GM12878 (cell line): ENCODE measurements around the gene KLF6. TPM values are rescaled to one million over a fixed set of nuclear protein-coding genes. Genes with fewer than 3 reads are reported as not detected.

Source experiments
- BMI1 ChIP-seq: fragments of 450-650 bp; IDR thresholded peaks from 2 replicates; pipeline ENCODE4 v1.6.1; 2016; ENCODE audit warnings: mild to moderate bottlenecking, moderate library complexity, borderline replicate concordance
- BRCA1 ChIP-seq: IDR thresholded peaks from 2 replicates; pipeline ENCODE4 v1.6.1; 2011; ENCODE audit warnings: low read depth, low read length, improper control_type of control experiment
- CBX3 ChIP-seq: fragments of 200-600 bp; sonication (generic); IDR thresholded peaks from 2 replicates; pipeline ENCODE4 v1.6.1; 2016; ENCODE audit warnings: low read depth, borderline replicate concordance
- DPF2 ChIP-seq: fragments of 450-650 bp; IDR thresholded peaks from 2 replicates; pipeline ENCODE4 v1.6.1; 2017; ENCODE audit warnings: mild to moderate bottlenecking
- EP300 ChIP-seq, 2 experiments: fragments of 150-350 bp in 1 of 2; IDR thresholded peaks; 2 replicates each; pipeline ENCODE4 v1.6.1; 2011 to 2012; ENCODE audit warnings: low read depth in 2 of 2, low read length in 2 of 2, borderline replicate concordance in 1 of 2, improper control_type of control experiment in 1 of 2, inconsistent platforms in 1 of 2; ENCODE audit not compliant: control insufficient read depth in 1 of 2
- EZH2 ChIP-seq: IDR thresholded peaks from 2 replicates; pipeline ENCODE4 v1.6.1; 2012; ENCODE audit warnings: low read depth, mild to moderate bottlenecking, control low read depth, inconsistent platforms, low read length, borderline replicate concordance; ENCODE audit not compliant: control insufficient read depth
- HDAC2 ChIP-seq: fragments of 200-600 bp; sonication (generic); IDR thresholded peaks from 2 replicates; pipeline ENCODE4 v1.6.1; 2017
- IKZF2 ChIP-seq, 2 experiments: fragments of 450-650 bp; IDR thresholded peaks; 2 replicates each; pipeline ENCODE4 v1.6.1; 2017; ENCODE audit warnings: mild to moderate bottlenecking in 2 of 2, moderate library complexity in 2 of 2
- IRF3 ChIP-seq: fragments of 450-650 bp; IDR thresholded peaks from 2 replicates; pipeline ENCODE4 v1.6.1; 2014; ENCODE audit warnings: mild to moderate bottlenecking
- IRF4 ChIP-seq: IDR thresholded peaks from 2 replicates; pipeline ENCODE4 v1.6.1; 2011; ENCODE audit warnings: low read depth, low read length
- LARP7 ChIP-seq: fragments of 450-650 bp; IDR thresholded peaks from 2 replicates; pipeline ENCODE4 v1.6.1; 2017; ENCODE audit warnings: mild to moderate bottlenecking
- MTA2 ChIP-seq: fragments of 450-650 bp; IDR thresholded peaks from 2 replicates; pipeline ENCODE4 v1.6.1; 2016; ENCODE audit warnings: low read depth, mild to moderate bottlenecking, moderate library complexity
- NR2C1 ChIP-seq: fragments of 450-650 bp; IDR thresholded peaks from 2 replicates; pipeline ENCODE4 v1.6.1; 2017; ENCODE audit warnings: antibody characterized with exemption, mild to moderate bottlenecking, moderate library complexity
- PKNOX1 ChIP-seq: fragments of 450-650 bp; IDR thresholded peaks from 2 replicates; pipeline ENCODE4 v1.6.1; 2016; ENCODE audit warnings: mild to moderate bottlenecking
- RAD51 ChIP-seq: fragments of 450-650 bp; IDR thresholded peaks from 2 replicates; pipeline ENCODE4 v1.6.1; 2016; ENCODE audit warnings: moderate library complexity, mild to moderate bottlenecking, inconsistent platforms
- RUNX3 ChIP-seq: IDR thresholded peaks from 2 replicates; pipeline ENCODE4 v1.6.1; 2012; ENCODE audit warnings: low read length, inconsistent platforms
- SKIL ChIP-seq: fragments of 450-650 bp; IDR thresholded peaks from 2 replicates; pipeline ENCODE4 v1.6.1; 2017; ENCODE audit warnings: mild to moderate bottlenecking, low read depth, inconsistent platforms; ENCODE audit not compliant: poor library complexity, severe bottlenecking
- SMAD5 ChIP-seq: IDR thresholded peaks from 2 replicates; pipeline ENCODE4 v1.6.1; 2016; ENCODE audit warnings: antibody characterized with exemption, low read depth
- SREBF1 ChIP-seq: IDR thresholded peaks from 2 replicates; pipeline ENCODE4 v1.6.1; 2012; ENCODE audit warnings: mild to moderate bottlenecking, low read length
- STAT3 ChIP-seq: IDR thresholded peaks from 2 replicates; pipeline ENCODE4 v1.6.1; 2011; ENCODE audit warnings: low read depth, low read length, improper control_type of control experiment
- TCF3 ChIP-seq: IDR thresholded peaks from 2 replicates; pipeline ENCODE4 v1.6.1; 2012; ENCODE audit warnings: low read depth, mild to moderate bottlenecking, low read length, borderline replicate concordance; ENCODE audit not compliant: insufficient read depth
- ZNF24 ChIP-seq: fragments of 450-650 bp; IDR thresholded peaks from 2 replicates; pipeline ENCODE4 v1.6.1; 2017; ENCODE audit warnings: antibody characterized with exemption, mild to moderate bottlenecking
- ZSCAN29 ChIP-seq: fragments of 450-650 bp; IDR thresholded peaks from 2 replicates; pipeline ENCODE4 v1.6.1; 2017; ENCODE audit warnings: mild to moderate bottlenecking, moderate library complexity
- polyA plus RNA-seq, 11 experiments: library from polyadenylated mRNA; depleted of rRNA in 4 of 11; unstranded in 6 of 11; stranded (reverse) in 5 of 11; fragments of >200 nt; fragmentation: Nextera tagmentation in 4 of 11; fragmentation: Illumina TruSeq in 1 of 11; extraction: Ambion mirVana in 4 of 11; extraction: Trizol in 1 of 11; gene quantifications; 1 replicate in 1 of 11; 2 replicates in 10 of 11; pipeline versions ENCODE4 v1.2.1 to v1.2.3, GENCODE V29; 2011 to 2016; ENCODE audit warnings: inconsistent platforms in 2 of 11, missing spikeins in 2 of 11, low read depth in 1 of 11
- total RNA-seq, 4 experiments: library from RNA; depleted of rRNA in 3 of 4; stranded (reverse); fragments of >200 nt in 3 of 4; fragmentation: Illumina TruSeq in 1 of 4; extraction: Trizol in 1 of 4; gene quantifications; 2 replicates each; pipeline versions ENCODE4 v1.2.1 to v1.2.3, GENCODE V29; 2013 to 2021
- TF ChIP-seq, protein P1 (sequence below): IDR thresholded peaks from 2 replicates; pipeline ENCODE4 v1.6.1; 2011; ENCODE audit warnings: borderline replicate concordance, low read depth, mild to moderate bottlenecking, moderate library complexity, low read length; ENCODE audit not compliant: insufficient read depth, poor library complexity, severe bottlenecking
- TF ChIP-seq, protein P2 (sequence below): fragments of 450-650 bp; IDR thresholded peaks from 2 replicates; pipeline ENCODE4 v1.6.1; 2017; ENCODE audit warnings: low read depth, mild to moderate bottlenecking, moderate library complexity

KLF6 gene
- total and polyA plus RNA-seq, 10 of the 15 experiments (the other 5 are each of a cell fraction or from before 2014, with no cell fraction given): 7.4 to 54.1 (median 23.5) TPM

- TF ChIP-seq IRF4 (peak; percentile 29; the same call in 1 of the 2 replicates), BMI1 (no peak), IRF3 (no peak), ZNF24 (no peak), SKIL (peak; percentile 41), BRCA1 (no peak), DPF2 (peak; percentile 52; the same call in 1 of the 2 replicates), EZH2 (no peak), RUNX3 (peak; percentile 53; the same call in 1 of the 2 replicates), NR2C1 (no peak), SMAD5 (no peak), SREBF1 (no peak), PKNOX1 (0 out of 2 replicates have a peak, but pooled peaks have one; percentile 44), HDAC2 (no peak; the same call in 1 of the 2 replicates), STAT3 (peak; percentile 23; the same call in 1 of the 2 replicates), ZSCAN29 (no peak), CBX3 (no peak), TCF3 (no peak), MTA2 (peak; percentile 40; the same call in 1 of the 2 replicates), EP300 (IDR thresholded peaks at IDR 0.05; ENCODE audit: borderline replicate concordance in 1 of 2, control insufficient read depth in 1 of 2, low read depth in 2 of 2, low read length in 2 of 2) (peak; percentile 80 to 88), IKZF2 (IDR thresholded peaks at IDR 0.05) (peak; percentile 63 to 82), LARP7 (no peak), RAD51 (peak; percentile 53)
- TF ChIP-seq, protein P1, sequence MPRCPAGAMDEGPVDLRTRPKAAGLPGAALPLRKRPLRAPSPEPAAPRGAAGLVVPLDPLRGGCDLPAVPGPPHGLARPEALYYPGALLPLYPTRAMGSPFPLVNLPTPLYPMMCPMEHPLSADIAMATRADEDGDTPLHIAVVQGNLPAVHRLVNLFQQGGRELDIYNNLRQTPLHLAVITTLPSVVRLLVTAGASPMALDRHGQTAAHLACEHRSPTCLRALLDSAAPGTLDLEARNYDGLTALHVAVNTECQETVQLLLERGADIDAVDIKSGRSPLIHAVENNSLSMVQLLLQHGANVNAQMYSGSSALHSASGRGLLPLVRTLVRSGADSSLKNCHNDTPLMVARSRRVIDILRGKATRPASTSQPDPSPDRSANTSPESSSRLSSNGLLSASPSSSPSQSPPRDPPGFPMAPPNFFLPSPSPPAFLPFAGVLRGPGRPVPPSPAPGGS: no peak
- TF ChIP-seq, protein P2, sequence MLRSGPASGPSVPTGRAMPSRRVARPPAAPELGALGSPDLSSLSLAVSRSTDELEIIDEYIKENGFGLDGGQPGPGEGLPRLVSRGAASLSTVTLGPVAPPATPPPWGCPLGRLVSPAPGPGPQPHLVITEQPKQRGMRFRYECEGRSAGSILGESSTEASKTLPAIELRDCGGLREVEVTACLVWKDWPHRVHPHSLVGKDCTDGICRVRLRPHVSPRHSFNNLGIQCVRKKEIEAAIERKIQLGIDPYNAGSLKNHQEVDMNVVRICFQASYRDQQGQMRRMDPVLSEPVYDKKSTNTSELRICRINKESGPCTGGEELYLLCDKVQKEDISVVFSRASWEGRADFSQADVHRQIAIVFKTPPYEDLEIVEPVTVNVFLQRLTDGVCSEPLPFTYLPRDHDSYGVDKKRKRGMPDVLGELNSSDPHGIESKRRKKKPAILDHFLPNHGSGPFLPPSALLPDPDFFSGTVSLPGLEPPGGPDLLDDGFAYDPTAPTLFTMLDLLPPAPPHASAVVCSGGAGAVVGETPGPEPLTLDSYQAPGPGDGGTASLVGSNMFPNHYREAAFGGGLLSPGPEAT: peak; percentile 83; the same call in 1 of the 2 replicates
Measured at GRCh38 chr10:3805201-3805790, 20.3 kb upstream of the KLF6 start (continued).
